Right renal pelvis (tissue), 4 donors: ENCODE measurements around the gene MANBA. TPM values are rescaled to one million over a fixed set of nuclear protein-coding genes. Genes with fewer than 3 reads are reported as not detected.
"Not testable (repeated sequence)": the region's sequence is repeated elsewhere in the genome, so short reads cannot be mapped to it uniquely, and the experiment has no call there.

Experiments
- DNase-seq, 4 donors: peaks; one replicate each; pipeline ENCODE4 v3.0.0-alpha.2; 2013; ENCODE audit warnings: low read depth in 4 of 4, low spot score in 3 of 4, missing footprints in 1 of 4
- polyA plus RNA-seq, 4 donors: library from polyadenylated mRNA; unstranded; fragments of 120-200 nt; gene quantifications; one replicate each; pipeline ENCODE4 v1.2.1, GENCODE V29; 2013; ENCODE audit not compliant: insufficient read length in 4 of 4

MANBA gene
- polyA plus RNA-seq, 4 donors = 20.0 to 22.4 (median 21.7) TPM

DNA sequence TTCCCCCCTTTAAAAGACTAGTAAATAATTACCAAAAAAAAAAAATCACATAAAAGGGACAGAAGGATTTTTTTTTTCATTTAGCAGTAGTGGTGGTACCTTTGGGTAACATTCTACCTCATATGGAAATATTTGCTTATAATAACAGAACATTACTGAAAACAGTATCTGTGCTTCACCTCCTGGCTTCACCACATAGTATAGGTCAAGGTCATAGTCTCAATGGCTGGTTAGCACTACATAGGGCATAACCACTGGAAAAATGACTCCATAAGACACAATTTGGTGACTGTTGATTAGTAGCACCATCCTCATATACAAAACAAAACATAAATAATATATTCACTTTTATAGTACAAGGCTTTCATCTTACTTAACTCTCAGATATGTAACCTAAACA, 34.7 kb downstream of the MANBA start:
- DNase-seq = no peak

DNA sequence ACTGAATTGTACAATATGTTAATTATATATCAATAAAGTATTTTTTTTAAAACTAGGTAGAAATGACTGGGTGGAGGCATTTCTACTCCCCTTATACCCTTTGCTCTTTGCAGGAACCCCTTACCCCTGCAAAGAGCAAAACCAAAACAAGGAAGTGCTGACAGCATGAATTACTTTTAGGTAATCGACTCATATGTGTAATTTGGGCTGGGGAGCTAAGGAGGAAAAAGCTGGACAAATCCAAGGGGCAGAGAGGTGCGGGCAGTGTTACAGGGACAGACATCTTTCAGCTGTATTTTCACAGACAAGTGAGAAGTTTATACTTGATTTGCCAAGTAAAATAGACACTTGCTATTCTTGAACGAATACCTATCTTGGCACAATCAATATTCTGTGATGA, 35.5 kb downstream of the MANBA start:
- DNase-seq = no peak

DNA sequence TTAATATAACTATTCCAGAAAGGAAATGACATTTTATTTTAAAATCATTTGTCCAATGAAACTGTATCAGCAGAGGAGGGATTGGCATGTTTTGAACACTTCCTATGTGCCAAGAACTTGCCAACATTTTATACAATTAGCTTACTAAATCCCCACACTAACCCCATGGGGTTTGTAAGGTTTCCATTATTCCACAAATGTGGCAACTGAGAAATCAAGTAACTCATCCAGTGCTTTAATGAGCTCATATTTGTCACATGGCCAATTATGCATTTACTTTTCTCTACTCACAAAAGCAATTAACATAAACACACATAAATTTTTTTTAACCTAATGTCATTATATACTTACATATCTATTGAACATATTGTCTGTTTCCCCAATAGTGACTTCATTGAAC, 37.3 kb downstream of the MANBA start:
- no peak for DNase-seq

DNA sequence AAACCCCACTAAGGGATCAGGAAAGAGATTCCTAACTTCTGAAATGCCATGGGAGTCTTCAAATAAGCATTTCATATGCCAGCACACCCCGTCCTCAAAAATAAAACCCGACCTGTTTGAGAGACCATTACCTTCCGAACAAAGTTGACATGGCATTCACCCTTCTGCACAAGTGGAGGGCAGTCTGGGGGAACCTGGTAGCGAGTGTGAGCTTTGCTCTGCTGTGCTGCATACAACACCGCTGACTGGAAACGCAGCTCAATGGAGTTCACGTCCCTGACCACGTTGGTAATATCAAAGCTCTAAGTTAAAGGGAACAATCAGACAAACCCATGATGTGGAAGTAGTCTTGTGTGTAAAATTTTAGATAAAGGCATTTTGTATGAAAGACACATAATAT, 38.0 kb downstream of the MANBA start:
- no peak for DNase-seq

DNA sequence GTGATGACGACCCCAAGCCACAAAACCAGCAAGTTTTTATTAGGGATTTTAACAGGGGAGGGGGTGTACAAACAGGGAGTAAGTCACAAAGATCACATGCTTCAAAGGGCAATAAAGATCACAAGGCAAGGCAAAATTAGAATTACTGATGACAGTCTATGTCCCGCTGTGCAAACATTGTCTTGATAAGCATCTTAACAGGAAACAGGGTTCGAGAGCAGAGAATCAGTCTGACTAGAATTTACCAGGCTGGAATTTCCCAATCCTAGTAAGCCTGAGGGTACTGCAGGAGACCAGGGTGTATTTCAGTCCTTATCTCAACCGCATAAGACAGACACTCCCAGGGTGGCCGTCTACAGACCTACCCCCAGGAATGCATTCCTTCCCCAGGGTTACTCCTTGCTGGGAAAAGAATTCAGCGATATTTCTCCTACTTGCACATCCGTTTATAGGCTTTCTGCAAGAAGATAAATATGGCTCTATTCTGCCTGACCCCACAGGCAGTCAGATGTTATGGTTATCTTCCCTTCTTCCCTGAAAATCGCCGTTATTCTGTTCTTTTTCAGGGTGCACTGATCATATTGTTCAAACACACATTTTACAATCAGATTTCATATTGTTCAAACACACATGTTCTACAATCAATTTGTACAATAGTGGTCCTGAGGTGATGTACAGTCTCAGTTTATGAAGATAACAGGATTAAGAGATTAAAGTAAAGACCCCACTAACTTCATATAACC, 41.8 kb downstream of the MANBA start:
- not testable (repeated sequence) for DNase-seq

DNA sequence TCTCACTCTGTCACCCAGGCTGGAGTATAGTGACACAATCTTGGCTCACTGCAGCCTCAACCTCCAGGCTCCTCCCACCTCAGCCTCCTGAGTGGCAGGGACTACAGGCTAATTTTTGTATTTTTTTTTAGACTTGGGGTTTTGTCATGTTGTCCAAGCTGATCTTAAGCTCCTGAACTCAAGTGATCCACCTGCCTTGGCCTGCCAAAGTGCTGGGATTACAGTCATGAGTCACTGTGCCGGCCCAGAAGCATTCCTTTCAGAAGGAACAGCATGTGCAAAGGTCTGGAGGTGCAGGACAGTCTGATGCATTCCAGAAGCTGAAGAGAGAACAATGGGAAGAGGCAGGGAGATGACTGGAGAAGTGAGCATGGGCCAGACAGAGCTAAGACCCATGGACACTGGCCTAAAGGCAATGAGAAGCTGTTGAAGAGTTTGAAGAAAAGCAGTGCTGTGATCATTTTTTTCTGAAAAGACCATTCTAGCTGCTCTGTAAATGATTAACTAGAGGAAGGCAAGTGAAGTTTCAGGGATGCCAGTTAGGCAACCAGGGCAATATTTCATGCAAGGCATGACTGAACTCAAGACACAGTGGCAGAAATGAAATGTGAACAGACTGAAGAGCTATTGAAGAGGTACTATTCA, 43.2 kb downstream of the MANBA start:
- DNase-seq = peak in 2 of 4 donors; percentile 3 to 12

DNA sequence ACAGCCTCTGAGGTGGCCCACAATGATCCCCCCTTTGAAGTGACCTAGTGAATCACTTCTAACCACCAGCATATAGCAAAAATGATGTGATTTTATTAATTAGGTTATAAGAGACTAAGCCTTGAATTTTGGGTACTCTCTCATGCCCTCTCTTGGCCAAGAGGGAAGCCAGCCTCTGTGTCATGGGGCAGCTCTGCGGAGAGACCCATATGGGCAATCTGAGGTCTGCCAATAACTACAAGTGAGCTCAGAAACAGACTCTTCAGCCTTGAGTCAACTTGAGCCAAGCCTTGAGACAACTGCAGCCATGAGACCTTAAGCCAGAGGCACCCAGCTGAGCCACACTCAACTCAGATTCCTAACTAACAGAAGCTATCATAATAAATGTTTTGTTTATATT, 45.7 kb downstream of the MANBA start:
- DNase-seq = no peak

DNA sequence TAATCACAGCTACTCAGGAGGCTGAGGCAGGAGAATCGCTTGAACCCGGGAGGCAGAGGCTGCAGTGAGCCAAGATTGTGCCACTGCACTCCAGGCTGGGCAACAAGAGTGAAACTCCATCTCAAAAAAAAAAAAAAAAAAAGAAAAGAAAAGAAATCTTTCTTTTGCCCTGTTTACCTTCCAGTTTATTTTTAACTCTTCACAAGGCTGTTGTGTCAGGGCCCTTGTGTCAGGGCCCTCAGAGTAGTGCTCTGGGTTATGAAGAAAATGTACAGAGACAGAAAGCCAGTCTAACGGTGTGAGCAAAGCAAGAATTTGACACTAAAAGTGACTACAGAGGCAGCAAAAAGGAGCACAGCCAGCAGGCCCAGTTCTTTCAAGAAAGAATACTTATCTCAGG, 47.0 kb downstream of the MANBA start:
- DNase-seq = not testable (repeated sequence)

DNA sequence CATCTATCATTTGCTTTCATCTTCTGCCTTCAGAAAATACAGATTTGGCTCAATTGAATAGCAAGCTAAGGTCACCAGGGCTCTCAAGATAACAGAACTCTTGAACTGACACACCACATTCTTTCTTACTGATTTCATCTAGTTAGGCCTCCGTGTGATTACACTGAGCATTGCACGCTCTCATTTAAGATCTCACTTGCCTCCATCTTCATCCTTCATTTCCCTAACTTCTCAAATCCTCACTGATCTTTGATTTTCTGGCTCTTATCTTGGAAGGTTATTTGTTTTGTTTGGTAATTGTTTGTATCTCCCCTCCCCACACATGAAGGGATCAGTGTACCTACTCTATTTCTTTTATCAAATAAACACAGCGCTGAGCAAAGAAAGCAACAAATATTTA, 47.7 kb downstream of the MANBA start:
- DNase-seq = no peak

DNA sequence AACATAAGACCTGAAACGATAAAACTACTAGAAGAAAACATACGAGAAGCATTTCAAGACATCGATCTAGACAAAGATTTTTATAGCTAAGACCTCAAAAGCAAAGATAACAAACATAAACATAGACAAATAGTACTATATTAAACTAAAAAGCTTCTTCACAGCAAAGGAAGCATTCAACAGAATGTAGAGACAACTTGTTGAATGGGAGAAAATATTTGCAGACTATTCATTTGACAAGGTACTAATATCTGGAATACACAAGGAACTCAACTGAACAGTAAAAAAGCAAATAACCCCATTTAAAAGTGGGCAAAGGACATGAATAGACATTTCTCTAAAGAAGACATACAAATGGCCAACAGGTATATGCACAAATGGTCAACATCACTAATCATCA, 49.8 kb downstream of the MANBA start:
- DNase-seq = no peak

DNA sequence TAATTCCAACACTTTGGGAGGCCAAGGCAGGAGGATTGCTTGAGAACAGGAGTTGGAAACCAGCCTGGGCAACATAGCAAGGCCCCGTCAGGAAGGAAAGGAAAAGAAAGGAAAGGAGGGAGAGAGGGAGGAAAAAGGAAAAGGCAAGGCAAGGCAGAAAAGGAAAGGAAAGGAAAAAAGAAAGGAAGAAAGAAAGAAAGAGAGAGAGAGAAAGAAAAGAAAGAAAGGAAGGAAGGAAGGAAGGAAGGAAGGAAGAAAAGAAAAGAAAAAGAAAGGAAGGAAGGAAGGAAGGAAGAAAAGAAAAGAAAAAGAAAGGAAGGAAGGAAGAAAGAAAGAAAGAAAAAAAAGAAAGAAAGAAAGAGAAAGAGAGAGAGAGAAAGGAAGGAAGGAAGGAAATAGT, 51.7 kb downstream of the MANBA start:
- not testable (repeated sequence) for DNase-seq

DNA sequence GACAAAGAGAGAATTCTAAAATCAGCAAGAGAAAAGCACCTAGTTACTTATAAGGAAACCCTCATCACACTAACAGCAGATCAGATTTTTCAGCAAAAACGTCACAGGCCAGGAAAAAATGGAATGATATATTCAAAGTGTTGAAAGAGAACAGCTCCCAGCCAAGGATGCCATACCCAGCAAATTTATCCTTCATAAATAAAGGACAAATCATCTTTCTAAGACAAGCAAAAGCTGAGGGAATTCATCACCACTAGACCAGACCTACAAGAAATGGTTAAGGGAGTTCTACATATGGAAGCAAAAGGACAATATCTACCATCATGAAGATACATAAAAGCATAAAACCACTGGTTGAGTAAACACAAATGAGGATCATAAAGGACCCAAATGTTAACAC, 53.6 kb downstream of the MANBA start:
- no peak for DNase-seq

DNA sequence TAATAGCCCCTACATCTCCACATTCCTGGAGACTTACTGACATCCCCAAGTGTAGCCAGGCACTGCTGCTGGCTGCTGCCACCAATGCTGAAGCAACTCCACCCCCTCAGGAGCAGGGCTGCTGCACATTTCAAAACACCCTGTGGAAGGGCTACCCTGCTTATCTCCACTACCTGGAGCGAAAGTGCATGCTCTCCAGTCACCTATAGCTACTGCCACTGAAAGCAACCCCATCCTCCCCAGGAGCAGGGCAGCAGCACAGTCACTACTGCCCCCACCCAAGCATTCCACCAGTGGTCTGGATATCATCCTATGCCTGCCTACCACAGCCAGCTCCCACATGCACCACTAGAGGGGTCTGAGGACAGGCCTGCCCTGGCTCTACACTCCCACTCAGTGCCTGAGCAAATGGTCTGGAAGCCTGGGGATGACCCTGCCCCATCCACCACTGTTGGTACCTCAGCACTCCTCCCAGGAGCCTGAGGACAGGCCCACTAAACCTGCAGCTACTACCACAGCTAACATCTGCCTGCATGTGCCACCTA, 55.3 kb downstream of the MANBA start:
- DNase-seq = no peak

DNA sequence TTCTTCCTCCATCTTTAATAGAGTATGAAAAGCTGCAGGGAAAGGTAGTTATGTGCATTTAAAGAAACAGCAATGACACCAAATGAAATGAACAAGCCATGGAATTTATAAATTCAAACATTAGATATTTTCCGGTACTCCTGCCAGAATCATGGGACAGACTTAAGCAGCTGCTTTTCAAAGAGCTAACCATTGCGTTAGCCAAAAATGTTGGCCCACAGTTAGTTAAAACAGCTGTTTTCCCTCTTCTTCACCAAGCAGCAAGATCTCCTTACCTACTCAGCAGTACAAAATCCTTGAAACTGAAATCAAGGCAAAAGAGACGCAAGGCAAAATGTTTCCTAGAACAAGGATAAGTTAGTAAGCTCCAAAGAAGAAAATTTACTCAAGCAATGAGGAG, 64.0 kb downstream of the MANBA start:
- no peak for DNase-seq

DNA sequence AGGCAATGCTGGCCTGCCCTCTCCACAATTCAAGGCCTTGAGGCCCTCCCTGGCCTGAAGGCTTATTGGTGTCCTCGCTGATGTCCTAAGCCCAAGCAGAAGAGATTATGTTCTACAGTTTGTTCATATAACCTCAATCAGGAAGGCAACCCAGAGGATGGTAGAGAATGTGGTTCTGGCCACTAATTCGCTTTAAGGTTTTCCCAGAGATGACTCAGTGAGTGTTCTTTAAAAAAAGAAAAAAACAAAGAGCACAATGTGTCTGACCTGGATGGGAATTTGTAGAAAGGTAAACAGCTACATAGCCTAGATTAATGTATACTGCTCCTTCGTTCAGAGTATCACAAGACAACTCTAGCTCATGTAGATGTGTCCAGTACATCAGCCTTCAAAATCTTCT, 66.0 kb downstream of the MANBA start:
- no peak for DNase-seq

DNA sequence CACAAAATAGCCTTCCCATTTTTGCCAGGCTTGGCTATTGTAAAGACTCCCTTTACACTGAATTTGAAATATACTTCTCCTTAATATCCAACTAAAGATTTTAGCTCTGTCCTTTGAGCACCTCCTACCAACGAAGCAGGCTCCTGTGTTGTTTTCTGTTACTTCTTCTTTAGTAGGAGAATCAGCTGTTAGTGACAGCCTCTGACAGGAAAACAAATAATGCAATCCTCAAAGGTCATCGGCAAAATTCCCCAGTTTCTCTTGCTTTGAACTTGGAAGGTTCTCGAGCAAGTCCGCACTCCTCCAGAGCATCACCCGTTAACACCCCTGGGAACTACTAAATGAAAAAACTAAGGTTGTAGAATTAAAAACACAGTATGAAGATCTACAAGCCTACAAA, 66.9 kb downstream of the MANBA start:
- DNase-seq = no peak

DNA sequence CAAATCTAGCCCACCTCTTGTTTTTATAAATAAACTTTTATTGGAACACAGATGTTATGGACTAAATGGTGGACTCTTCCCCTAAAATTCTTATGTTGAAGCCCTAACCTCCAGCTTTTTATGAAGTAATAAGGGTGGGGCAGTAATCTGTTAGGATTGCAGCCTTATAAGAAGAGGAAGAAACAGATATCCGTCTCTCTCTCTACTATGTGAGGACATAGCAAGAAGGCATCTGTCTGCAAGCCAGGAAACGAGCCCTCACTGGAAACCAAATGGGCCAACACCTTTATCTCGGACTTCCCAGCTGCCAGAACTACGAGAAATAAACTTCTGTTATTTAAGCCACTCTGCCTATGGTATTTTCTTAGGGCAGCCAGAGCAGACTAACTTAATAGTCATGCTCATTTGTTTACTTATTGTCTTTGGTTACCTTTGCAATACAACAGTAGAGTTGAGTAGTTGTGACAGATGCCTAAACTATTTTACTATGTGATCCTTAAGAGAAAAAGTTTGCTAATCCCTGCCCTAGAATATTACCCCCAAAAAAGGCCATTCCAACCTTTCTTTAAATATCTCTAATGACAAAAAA, 67.4 kb downstream of the MANBA start:
- DNase-seq = no peak

DNA sequence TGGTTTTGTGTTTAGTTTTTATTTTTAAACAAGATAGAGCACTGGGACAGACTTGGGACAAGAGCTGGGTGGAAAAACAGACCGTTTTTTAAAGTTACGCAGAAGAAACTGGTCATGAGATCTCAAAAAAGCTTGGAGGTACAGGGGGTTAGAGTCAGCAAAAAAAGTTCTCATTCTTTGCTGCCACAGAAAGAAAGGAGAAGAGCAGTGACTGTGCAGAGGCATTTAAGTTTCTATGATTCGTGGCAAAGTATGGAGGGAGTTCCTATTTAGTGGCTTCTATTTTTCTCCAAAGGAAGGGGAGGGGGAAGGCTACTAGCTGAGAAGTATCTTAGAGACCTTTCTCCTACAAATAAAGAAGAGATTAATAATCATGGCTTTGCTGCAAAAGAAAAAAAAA, 68.3 kb downstream of the MANBA start:
- no peak for DNase-seq

DNA sequence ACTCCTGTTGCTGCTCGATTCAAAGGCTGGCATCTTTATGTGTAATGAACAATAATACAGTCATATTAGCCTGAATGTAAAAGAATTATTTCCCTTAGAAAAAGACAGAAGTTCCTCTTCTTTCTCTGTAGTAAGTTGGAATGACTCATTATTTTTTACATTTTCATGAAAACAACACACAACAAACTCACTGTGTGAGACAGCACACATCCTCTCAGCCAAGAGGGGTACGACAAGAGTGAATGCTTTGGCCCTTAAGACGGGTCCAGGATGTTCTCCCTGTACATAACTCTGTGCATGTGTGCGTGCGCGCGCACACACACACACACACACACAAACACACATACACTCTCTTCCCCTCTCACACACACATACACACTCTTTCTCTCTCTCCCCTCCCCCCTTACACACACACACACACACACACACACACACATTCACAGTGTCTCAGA, 72.8 kb downstream of the MANBA start:
- DNase-seq = no peak

DNA sequence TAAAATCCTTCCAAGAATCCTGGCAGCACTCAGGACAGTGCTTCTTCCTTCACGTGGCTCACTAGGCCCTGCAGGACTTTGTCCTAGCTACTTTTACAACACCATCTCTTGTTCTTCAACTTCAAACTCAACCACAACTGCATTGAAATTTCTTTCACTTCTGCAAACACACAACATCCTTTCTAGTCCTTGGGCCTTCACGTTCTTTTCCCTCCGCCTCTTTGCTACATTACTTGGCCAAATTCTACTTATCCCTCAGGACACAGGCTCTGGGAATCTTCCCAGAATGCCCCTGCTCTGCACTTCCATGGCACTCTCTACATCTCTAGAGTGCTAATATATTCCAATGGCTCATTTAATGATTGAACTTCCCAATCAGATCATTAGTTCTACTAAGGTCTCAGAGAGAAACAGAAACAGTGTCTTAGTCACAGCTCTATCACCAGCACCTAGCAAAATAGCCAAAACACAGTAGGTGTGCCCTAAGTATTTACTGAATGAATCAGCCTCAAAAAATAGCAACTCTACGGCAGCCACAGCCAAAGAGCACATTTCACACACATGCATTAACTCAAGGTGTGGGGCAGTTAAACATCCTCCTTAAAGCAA, 73.3 kb downstream of the MANBA start:
- DNase-seq = no peak

DNA sequence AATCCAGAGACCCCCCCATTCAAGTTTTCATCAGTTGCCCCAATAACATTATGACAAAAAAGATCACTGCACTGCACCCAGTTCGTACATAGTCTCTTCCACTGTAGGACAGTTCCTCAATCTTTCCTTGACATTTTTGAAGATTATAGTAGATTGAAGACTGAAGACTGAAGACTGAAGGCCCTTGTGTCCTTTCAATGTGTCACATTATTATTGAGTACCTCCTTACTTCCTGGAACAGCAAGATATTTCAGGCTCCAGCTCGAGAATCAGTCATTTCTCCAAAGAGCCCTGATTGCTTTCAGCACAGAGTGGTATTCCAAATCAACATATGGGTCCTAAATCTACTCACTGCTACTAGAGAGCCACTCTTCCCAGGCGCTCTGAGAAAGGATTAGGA, 75.0 kb downstream of the MANBA start:
- DNase-seq = no peak
